ENCODE measurements around the gene DOCK6.

DNA sequence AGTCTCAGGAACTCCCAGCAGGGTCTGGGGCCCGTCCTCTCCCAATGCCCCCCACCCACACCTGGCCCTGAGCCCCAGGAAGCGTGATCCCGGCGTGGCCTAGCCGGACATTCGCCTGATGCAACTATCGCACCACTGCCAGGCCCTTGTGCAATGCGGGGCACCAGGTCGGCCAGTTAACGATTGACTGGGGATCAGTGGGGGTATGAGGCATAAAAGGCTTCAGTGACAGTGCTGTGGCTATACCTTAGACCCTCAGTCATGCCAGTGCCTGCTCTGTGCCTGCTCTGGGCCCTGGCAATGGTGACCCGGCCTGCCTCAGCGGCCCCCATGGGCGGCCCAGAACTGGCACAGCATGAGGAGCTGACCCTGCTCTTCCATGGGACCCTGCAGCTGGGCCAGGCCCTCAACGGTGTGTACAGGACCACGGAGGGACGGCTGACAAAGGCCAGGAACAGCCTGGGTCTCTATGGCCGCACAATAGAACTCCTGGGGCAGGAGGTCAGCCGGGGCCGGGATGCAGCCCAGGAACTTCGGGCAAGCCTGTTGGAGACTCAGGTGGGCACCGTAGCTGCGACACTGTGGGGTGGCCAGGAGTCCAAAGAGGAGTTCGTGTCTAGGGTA, 22.8 kb downstream of the DOCK6 start, which contains the start of gene ANGPTL8:
- TF ChIP-seq, protein P1, sequence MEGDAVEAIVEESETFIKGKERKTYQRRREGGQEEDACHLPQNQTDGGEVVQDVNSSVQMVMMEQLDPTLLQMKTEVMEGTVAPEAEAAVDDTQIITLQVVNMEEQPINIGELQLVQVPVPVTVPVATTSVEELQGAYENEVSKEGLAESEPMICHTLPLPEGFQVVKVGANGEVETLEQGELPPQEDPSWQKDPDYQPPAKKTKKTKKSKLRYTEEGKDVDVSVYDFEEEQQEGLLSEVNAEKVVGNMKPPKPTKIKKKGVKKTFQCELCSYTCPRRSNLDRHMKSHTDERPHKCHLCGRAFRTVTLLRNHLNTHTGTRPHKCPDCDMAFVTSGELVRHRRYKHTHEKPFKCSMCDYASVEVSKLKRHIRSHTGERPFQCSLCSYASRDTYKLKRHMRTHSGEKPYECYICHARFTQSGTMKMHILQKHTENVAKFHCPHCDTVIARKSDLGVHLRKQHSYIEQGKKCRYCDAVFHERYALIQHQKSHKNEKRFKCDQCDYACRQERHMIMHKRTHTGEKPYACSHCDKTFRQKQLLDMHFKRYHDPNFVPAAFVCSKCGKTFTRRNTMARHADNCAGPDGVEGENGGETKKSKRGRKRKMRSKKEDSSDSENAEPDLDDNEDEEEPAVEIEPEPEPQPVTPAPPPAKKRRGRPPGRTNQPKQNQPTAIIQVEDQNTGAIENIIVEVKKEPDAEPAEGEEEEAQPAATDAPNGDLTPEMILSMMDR (IDR thresholded peaks at IDR 0.05), result no peak
- TF ChIP-seq POLR2A (IDR thresholded peaks at IDR 0.05), result no peak
